ENCODE measurements around the gene ELK1.

GRCh38 chrX:47625365-47625764 is 25.0 kb downstream of the ELK1 start:
- no peak for TF ChIP-seq CEBPB (IDR thresholded peaks at IDR 0.05)
- TF ChIP-seq TAF1 (IDR thresholded peaks at IDR 0.05; ENCODE audit: low read depth): no peak
- no peak for TF ChIP-seq ZBTB7A (IDR thresholded peaks at IDR 0.05; ENCODE audit: low read depth)
- TF ChIP-seq RAD21 (IDR thresholded peaks at IDR 0.05; ENCODE audit: low read depth): no peak
- no peak for TF ChIP-seq REST (IDR thresholded peaks at IDR 0.05; ENCODE audit: low read depth)
- no peak for TF ChIP-seq EGR1 (IDR thresholded peaks at IDR 0.05)
- TF ChIP-seq FOXM1 (IDR thresholded peaks at IDR 0.05; ENCODE audit: borderline replicate concordance, low read depth): no peak
